ENCODE measurements around the gene UBE2E2.

Gene UBE2E2

DNA sequence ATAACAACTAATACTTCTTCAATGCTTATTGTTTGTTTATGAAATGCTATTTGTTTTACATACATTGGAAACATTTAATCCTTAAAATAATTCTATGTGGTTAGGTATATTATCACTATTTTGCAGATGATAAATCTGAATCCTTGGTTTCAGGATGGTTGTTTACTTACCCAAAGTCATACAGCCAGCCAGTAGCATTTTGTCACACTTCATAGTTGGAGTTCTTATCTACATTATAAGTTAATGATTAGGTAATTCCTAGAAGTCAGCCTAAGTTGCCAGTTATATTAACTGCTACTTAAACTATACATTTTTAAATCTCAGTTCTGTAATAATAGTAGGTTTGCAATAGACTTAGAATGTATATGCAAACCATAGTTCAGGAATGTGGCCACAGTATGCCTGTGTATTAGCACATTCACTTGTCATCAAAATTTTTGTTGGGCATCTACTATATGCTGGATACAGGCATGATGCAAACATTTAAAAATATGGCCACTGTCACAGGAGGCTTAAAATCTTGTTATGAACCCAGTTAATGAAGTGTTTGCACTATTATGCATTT, 187.9 kb downstream of the UBE2E2 start:
- no peak overlapping the region for H3K4me3 ChIP-seq (ENCODE audit: low read length)
- peaks cover 8% of the 10 kb centered on the region; the same call in 1 of the 2 replicates for H3K36me3 ChIP-seq (ENCODE audit: control insufficient read depth, low read length)
- H3K27ac ChIP-seq (ENCODE audit: low read depth, low read length) = no peak overlapping the region
- no peaks in the 10 kb centered on the region for H3F3A ChIP-seq (ENCODE audit: control insufficient read depth, insufficient read depth)
- peaks cover 12% of the 10 kb centered on the region; the same call in 1 of the 2 replicates for H3K79me2 ChIP-seq (ENCODE audit: control insufficient read depth, low read length)
- H3K27me3 ChIP-seq (ENCODE audit: control insufficient read depth, low read length) = no peaks in the 10 kb centered on the region
- H3K9me2 ChIP-seq (replicated peaks; ENCODE audit: control insufficient read depth, low read length) = no peaks in the 10 kb centered on the region
- peaks cover 73% of the 10 kb centered on the region for H3K4me1 ChIP-seq (ENCODE audit: control insufficient read depth, low read length)
- H3K4me2 ChIP-seq (ENCODE audit: low read length) = no peak overlapping the region
- H4K20me1 ChIP-seq (ENCODE audit: control insufficient read depth, insufficient read depth, low read depth, low read length) = no peaks in the 10 kb centered on the region
- no peaks in the 10 kb centered on the region for H3K9me3 ChIP-seq (ENCODE audit: control insufficient read depth, insufficient read depth, low read length)
- TF ChIP-seq EZH2phosphoT487 (IDR thresholded peaks at IDR 0.05; ENCODE audit: borderline replicate concordance, low read length) = no peak
- TF ChIP-seq, protein P1, sequence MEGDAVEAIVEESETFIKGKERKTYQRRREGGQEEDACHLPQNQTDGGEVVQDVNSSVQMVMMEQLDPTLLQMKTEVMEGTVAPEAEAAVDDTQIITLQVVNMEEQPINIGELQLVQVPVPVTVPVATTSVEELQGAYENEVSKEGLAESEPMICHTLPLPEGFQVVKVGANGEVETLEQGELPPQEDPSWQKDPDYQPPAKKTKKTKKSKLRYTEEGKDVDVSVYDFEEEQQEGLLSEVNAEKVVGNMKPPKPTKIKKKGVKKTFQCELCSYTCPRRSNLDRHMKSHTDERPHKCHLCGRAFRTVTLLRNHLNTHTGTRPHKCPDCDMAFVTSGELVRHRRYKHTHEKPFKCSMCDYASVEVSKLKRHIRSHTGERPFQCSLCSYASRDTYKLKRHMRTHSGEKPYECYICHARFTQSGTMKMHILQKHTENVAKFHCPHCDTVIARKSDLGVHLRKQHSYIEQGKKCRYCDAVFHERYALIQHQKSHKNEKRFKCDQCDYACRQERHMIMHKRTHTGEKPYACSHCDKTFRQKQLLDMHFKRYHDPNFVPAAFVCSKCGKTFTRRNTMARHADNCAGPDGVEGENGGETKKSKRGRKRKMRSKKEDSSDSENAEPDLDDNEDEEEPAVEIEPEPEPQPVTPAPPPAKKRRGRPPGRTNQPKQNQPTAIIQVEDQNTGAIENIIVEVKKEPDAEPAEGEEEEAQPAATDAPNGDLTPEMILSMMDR (IDR thresholded peaks at IDR 0.05; ENCODE audit: low read depth, low read length, poor library complexity, severe bottlenecking) = no peak

DNA sequence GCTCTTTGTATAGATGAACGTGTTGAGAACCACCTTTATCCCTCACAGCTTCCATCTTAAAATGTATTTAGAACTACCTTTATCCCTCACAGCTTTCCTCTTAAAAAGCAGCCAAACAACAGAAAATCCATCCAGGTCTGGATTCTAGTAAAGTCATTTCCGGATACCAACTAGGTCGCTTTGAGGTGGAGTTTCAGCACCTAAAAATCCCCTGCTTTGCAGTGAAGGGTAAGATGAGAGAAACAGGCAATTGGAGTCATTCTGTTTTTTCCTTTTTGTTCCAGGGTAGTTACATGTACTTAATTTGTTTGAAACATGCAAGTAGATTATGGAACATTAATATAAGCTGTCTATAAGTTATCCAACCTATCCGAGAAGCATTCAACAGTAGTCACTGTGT, 192.0 kb downstream of the UBE2E2 start:
- Histone ChIP-seq H3K9me2 (replicated peaks; ENCODE audit: control insufficient read depth, low read length) (no peaks in the 10 kb centered on the region), H3K27ac (ENCODE audit: low read depth, low read length) (no peak overlapping the region), H3K9me3 (ENCODE audit: control insufficient read depth, insufficient read depth, low read length) (no peaks in the 10 kb centered on the region), H3F3A (ENCODE audit: control insufficient read depth, insufficient read depth) (no peaks in the 10 kb centered on the region), H3K4me2 (ENCODE audit: low read length) (no peak overlapping the region), H4K20me1 (ENCODE audit: control insufficient read depth, insufficient read depth, low read depth, low read length) (no peaks in the 10 kb centered on the region), H3K36me3 (ENCODE audit: control insufficient read depth, low read length) (peaks cover 3% of the 10 kb centered on the region; the same call in 1 of the 2 replicates), H3K4me3 (ENCODE audit: low read length) (no peak overlapping the region), H3K79me2 (ENCODE audit: control insufficient read depth, low read length) (0 out of 2 replicates have a peak, but pooled peaks cover 4% of the 10 kb centered on the region), H3K27me3 (ENCODE audit: control insufficient read depth, low read length) (no peaks in the 10 kb centered on the region), H3K4me1 (ENCODE audit: control insufficient read depth, low read length) (peaks cover 35% of the 10 kb centered on the region)
- no peak for TF ChIP-seq EZH2phosphoT487 (IDR thresholded peaks at IDR 0.05; ENCODE audit: borderline replicate concordance, low read length)
- TF ChIP-seq, protein P1 (IDR thresholded peaks at IDR 0.05; ENCODE audit: low read depth, low read length, poor library complexity, severe bottlenecking) = no peak

DNA sequence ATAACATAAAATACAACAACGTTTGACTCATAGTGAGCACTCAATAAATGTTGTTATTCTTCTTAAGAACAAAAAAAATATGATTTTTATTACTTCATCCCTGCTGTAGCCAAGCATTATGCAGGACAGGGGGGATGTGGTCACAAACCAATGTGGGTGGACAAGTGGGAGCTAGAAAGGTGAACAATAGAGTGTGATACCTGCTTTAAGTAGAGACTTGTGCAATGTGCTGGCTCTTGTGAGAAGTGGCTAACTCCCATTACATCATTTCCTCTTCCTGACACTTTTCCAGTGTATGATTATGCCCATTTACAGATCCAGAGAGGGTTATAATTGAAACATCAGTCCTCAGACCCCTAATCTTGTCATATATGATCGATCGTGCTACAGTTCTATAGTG, 193.6 kb downstream of the UBE2E2 start:
- no peaks in the 10 kb centered on the region for H4K20me1 ChIP-seq (ENCODE audit: control insufficient read depth, insufficient read depth, low read depth, low read length)

More for the DNA sequence above, 193.6 kb downstream of the UBE2E2 start:
- H3K36me3 ChIP-seq (ENCODE audit: control insufficient read depth, low read length) = no peaks in the 10 kb centered on the region
- H3K27me3 ChIP-seq (ENCODE audit: control insufficient read depth, low read length) = no peaks in the 10 kb centered on the region
- H3K4me2 ChIP-seq (ENCODE audit: low read length) = no peak overlapping the region
- no peak overlapping the region for H3K4me3 ChIP-seq (ENCODE audit: low read length)
- no peaks in the 10 kb centered on the region for H3K9me2 ChIP-seq (replicated peaks; ENCODE audit: control insufficient read depth, low read length)
- no peak for TF ChIP-seq EZH2phosphoT487 (IDR thresholded peaks at IDR 0.05; ENCODE audit: borderline replicate concordance, low read length)
- TF ChIP-seq, protein P1 (IDR thresholded peaks at IDR 0.05; ENCODE audit: low read depth, low read length, poor library complexity, severe bottlenecking) = no peak
- no peaks in the 10 kb centered on the region for H3F3A ChIP-seq (ENCODE audit: control insufficient read depth, insufficient read depth)
- H3K9me3 ChIP-seq (ENCODE audit: control insufficient read depth, insufficient read depth, low read length) = no peaks in the 10 kb centered on the region
- H3K79me2 ChIP-seq (ENCODE audit: control insufficient read depth, low read length) = no peaks in the 10 kb centered on the region
- no peak overlapping the region for H3K27ac ChIP-seq (ENCODE audit: low read depth, low read length)
- peaks cover 21% of the 10 kb centered on the region for H3K4me1 ChIP-seq (ENCODE audit: control insufficient read depth, low read length)
